RCC 7860 (cell line): ENCODE measurements around the gene PTPRA.

Experiments used
- DNase-seq: peaks from one replicate; pipeline ENCODE4 v3.0.0-alpha.2; 2015; ENCODE audit warnings: low spot score
- FAIRE-seq: peaks from 2 replicates; lab custom pipeline; 2012; peaks lifted over from hg19 to GRCh38; lab: Jason Lieb, UNC

PTPRA gene

GRCh38 chr20:2847802-2848201 is 25.5 kb upstream of the PTPRA start:
- no peak for FAIRE-seq
- DNase-seq = no peak

GRCh38 chr20:2849529-2849928 is 23.8 kb upstream of the PTPRA start:
- DNase-seq (no peak), FAIRE-seq (no peak)

- DNase-seq (no peak), FAIRE-seq (no peak)
Measured at GRCh38 chr20:2851086-2851485, 22.2 kb upstream of the PTPRA start.

GRCh38 chr20:2858591-2858990 is 14.7 kb upstream of the PTPRA start:
- no peak for FAIRE-seq
- DNase-seq = no peak

GRCh38 chr20:2859330-2860121 is 13.8 kb upstream of the PTPRA start:
- DNase-seq (no peak), FAIRE-seq (no peak)

- FAIRE-seq (no peak), DNase-seq (no peak)
Measured at GRCh38 chr20:2864626-2865025, 8.7 kb upstream of the PTPRA start.

GRCh38 chr20:2865101-2865500 is 8.2 kb upstream of the PTPRA start:
- DNase-seq (no peak), FAIRE-seq (no peak)

GRCh38 chr20:2865630-2866029 is 7.7 kb upstream of the PTPRA start:
- no peak for FAIRE-seq
- no peak for DNase-seq

GRCh38 chr20:2866236-2866635 is 7.0 kb upstream of the PTPRA start:
- DNase-seq (no peak), FAIRE-seq (no peak)

GRCh38 chr20:2867081-2867864 is 6.0 kb upstream of the PTPRA start:
- FAIRE-seq = no peak
- DNase-seq = no peak

GRCh38 chr20:2869381-2869780 is 3.9 kb upstream of the PTPRA start:
- FAIRE-seq (no peak), DNase-seq (no peak)

GRCh38 chr20:2871111-2871465 is 2.2 kb upstream of the PTPRA start:
- no peak for DNase-seq
- FAIRE-seq = no peak

GRCh38 chr20:2871661-2872458 is 1.4 kb upstream of the PTPRA start:
- FAIRE-seq (no peak), DNase-seq (no peak)

- no peak for FAIRE-seq
Measured at GRCh38 chr20:2872459-2873009, 747 bp upstream of the PTPRA start.

GRCh38 chr20:2873747-2874041 is 413 bp downstream of the PTPRA start:
- no peak for DNase-seq
- FAIRE-seq = no peak

More at GRCh38 chr20:2872459-2873009, 747 bp upstream of the PTPRA start:
- DNase-seq = no peak

- DNase-seq (no peak), FAIRE-seq (no peak)
Measured at GRCh38 chr20:2874456-2874855, 1.2 kb downstream of the PTPRA start.

GRCh38 chr20:2875690-2876203 is 2.5 kb downstream of the PTPRA start:
- DNase-seq = no peak

GRCh38 chr20:2878515-2878914 is 5.2 kb downstream of the PTPRA start:
- DNase-seq (no peak), FAIRE-seq (no peak)

More at GRCh38 chr20:2875690-2876203, 2.5 kb downstream of the PTPRA start:
- FAIRE-seq = no peak

GRCh38 chr20:2879146-2879545 is 5.9 kb downstream of the PTPRA start:
- DNase-seq = no peak

GRCh38 chr20:2880650-2881049 is 7.4 kb downstream of the PTPRA start:
- FAIRE-seq = no peak
- no peak for DNase-seq

More at GRCh38 chr20:2879146-2879545, 5.9 kb downstream of the PTPRA start:
- FAIRE-seq = no peak
